GM12872 (cell line): ENCODE measurements around the gene SHMT2.

Source experiments
- CTCF ChIP-seq: IDR thresholded peaks from 3 replicates; pipeline ENCODE4 v1.5.1; 2011; ENCODE audit warnings: low read depth, mild to moderate bottlenecking, low read length, moderate library complexity; ENCODE audit not compliant: insufficient read depth

Gene SHMT2

GRCh38 chr12:57215668-57216013 lies 13.9 kb upstream of the SHMT2 start:
- TF ChIP-seq CTCF = no peak

- no peak for TF ChIP-seq CTCF
Observed at GRCh38 chr12:57216014-57216911, 13.2 kb upstream of the SHMT2 start, which contains the start of gene NXPH4. TSS of gene NXPH4 (plus strand) at chr12:57216794. CDS start at chr12:57216970, 176 bp downstream.

GRCh38 chr12:57216921-57217879 lies 12.3 kb upstream of the SHMT2 start:
- no peak for TF ChIP-seq CTCF

- no peak for TF ChIP-seq CTCF
Observed at GRCh38 chr12:57218030-57218853, 11.3 kb upstream of the SHMT2 start.

- TF ChIP-seq CTCF = no peak
Observed at GRCh38 chr12:57219205-57219992, 10.1 kb upstream of the SHMT2 start.

GRCh38 chr12:57219993-57220754 lies 9.3 kb upstream of the SHMT2 start:
- no peak for TF ChIP-seq CTCF
